Measurements from ENCODE around the gene ACAA2.
A peak's percentile ranks its signal among the peaks of the same experiment; 100 is the strongest.
"Not testable (repeated sequence)": the region's sequence is repeated elsewhere in the genome, so short reads cannot be mapped to it uniquely, and the experiment has no call there.

ACAA2 gene

GRCh38 chr18:49843778-49844625 lies 30.7 kb upstream of the ACAA2 start:
- DNase-seq, result no peak

- DNase-seq, result no peak
Observed at GRCh38 chr18:49843131-49843530, 29.8 kb upstream of the ACAA2 start.

- no peak for DNase-seq
Observed at GRCh38 chr18:49842656-49843055, 29.3 kb upstream of the ACAA2 start.

GRCh38 chr18:49841236-49842217 lies 28.2 kb upstream of the ACAA2 start:
- DNase-seq, result peak; percentile 3

GRCh38 chr18:49839012-49839411 lies 25.7 kb upstream of the ACAA2 start:
- DNase-seq, result no peak

- no peak for DNase-seq
Observed at GRCh38 chr18:49838381-49838780, 25.0 kb upstream of the ACAA2 start.

- DNase-seq, result no peak
Observed at GRCh38 chr18:49837889-49838288, 24.6 kb upstream of the ACAA2 start.

- DNase-seq, result not testable (repeated sequence)
Observed at GRCh38 chr18:49837316-49837835, 24.0 kb upstream of the ACAA2 start.

- no peak for DNase-seq
Observed at GRCh38 chr18:49835405-49835804, 22.1 kb upstream of the ACAA2 start.

GRCh38 chr18:49834258-49834657 lies 20.9 kb upstream of the ACAA2 start:
- no peak for DNase-seq

- DNase-seq, result no peak
Observed at GRCh38 chr18:49833814-49834213, 20.5 kb upstream of the ACAA2 start.

- DNase-seq, result no peak
Observed at GRCh38 chr18:49832221-49832647, 18.9 kb upstream of the ACAA2 start.

GRCh38 chr18:49827996-49828395 lies 14.7 kb upstream of the ACAA2 start:
- no peak for DNase-seq

- DNase-seq, result no peak
Observed at GRCh38 chr18:49819823-49820671, 6.7 kb upstream of the ACAA2 start.

- no peak for DNase-seq
Observed at GRCh38 chr18:49819071-49819662, 5.8 kb upstream of the ACAA2 start.

GRCh38 chr18:49817947-49818346 lies 4.6 kb upstream of the ACAA2 start:
- DNase-seq, result no peak

GRCh38 chr18:49815927-49816326 lies 2.6 kb upstream of the ACAA2 start:
- DNase-seq, result no peak

- DNase-seq, result peak; percentile 36
Observed at GRCh38 chr18:49814147-49814499, 790 bp upstream of the ACAA2 start.

GRCh38 chr18:49813069-49813318 lies 339 bp downstream of the ACAA2 start:
- DNase-seq, result no peak

GRCh38 chr18:49812286-49813068 lies 856 bp downstream of the ACAA2 start:
- no peak for DNase-seq

GRCh38 chr18:49811151-49811938 lies 2.0 kb downstream of the ACAA2 start:
- DNase-seq, result no peak
